ENCODE results near the gene PHLPP2.

The PHLPP2 gene

DNA sequence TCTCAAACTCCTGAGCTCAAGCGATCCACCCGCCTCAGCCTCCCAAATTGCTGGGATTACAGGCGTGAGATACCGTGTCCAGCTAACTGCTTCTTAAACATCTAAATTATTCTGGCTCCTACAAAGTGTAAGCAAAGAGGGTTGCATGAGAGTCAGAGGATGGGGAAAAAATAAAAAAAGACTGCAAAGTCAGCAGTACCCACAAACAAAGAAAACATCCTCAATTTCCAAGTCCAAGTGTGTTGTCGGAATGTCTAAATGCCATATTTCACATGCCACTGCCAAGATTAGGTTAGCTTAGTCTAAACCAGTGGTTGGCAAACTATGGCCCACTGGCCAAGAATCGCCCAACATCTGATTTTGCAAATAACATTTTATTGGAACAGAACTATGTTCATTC is 13.0 kb upstream of the PHLPP2 start:
- Histone ChIP-seq H3K4me2 (ENCODE audit: low read length) (no peak overlapping the region), H3K27me3 (ENCODE audit: insufficient read depth, low read length) (no peaks in the 10 kb centered on the region)

DNA sequence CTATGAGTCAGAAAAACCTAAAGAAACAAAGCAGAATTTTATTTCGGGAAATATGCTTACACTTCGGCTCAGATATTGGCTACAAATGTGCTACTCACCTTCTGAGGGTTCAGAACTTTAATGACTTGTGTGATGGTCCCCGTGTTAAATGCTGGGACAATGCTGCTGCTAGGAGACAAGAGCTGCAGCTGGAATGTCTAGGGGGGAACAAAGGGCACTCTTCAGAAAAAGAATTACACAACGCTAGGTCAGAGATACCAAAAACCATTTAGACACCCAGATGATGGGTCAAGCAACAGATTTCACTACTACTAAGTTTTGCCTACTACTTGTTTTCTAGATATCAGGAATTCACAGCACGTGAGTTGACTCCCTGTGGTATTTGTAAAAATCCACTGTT is 10.0 kb upstream of the PHLPP2 start:
- Histone ChIP-seq H3K27ac (ENCODE audit: low read depth, low read length, poor library complexity, severe bottlenecking) (no peak overlapping the region), H2AFZ (ENCODE audit: low read length) (no peak overlapping the region), H3K79me2 (ENCODE audit: insufficient read depth, low read length) (no peaks in the 10 kb centered on the region), H3K27me3 (ENCODE audit: insufficient read depth, low read length) (no peaks in the 10 kb centered on the region), H4K20me1 (ENCODE audit: insufficient read depth, low read length) (no peaks in the 10 kb centered on the region), H3K9me3 (ENCODE audit: low read length) (no peaks in the 10 kb centered on the region), H3K4me2 (ENCODE audit: low read length) (no peak overlapping the region), H3K36me3 (ENCODE audit: insufficient read depth, low read length) (peaks cover 80% of the 10 kb centered on the region), H3K4me3 (ENCODE audit: low read depth, low read length, poor library complexity, severe bottlenecking) (no peak overlapping the region), H3K9ac (ENCODE audit: low read length) (no peak overlapping the region), H3K4me1 (ENCODE audit: insufficient read depth, low read length, severe bottlenecking) (no peaks in the 10 kb centered on the region), H3F3A (ENCODE audit: insufficient read depth, low read length) (no peaks in the 10 kb centered on the region), H3K9me2 (ENCODE audit: low read depth, low read length) (no peaks in the 10 kb centered on the region)
- TF ChIP-seq EZH2 (IDR thresholded peaks at IDR 0.05; ENCODE audit: borderline replicate concordance, low read length): no peak
- TF ChIP-seq, protein P1, sequence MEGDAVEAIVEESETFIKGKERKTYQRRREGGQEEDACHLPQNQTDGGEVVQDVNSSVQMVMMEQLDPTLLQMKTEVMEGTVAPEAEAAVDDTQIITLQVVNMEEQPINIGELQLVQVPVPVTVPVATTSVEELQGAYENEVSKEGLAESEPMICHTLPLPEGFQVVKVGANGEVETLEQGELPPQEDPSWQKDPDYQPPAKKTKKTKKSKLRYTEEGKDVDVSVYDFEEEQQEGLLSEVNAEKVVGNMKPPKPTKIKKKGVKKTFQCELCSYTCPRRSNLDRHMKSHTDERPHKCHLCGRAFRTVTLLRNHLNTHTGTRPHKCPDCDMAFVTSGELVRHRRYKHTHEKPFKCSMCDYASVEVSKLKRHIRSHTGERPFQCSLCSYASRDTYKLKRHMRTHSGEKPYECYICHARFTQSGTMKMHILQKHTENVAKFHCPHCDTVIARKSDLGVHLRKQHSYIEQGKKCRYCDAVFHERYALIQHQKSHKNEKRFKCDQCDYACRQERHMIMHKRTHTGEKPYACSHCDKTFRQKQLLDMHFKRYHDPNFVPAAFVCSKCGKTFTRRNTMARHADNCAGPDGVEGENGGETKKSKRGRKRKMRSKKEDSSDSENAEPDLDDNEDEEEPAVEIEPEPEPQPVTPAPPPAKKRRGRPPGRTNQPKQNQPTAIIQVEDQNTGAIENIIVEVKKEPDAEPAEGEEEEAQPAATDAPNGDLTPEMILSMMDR (IDR thresholded peaks at IDR 0.05; ENCODE audit: low read length): no peak

More for the DNA sequence above, 13.0 kb upstream of the PHLPP2 start:
- Histone ChIP-seq H3F3A (ENCODE audit: insufficient read depth, low read length) (no peaks in the 10 kb centered on the region), H3K4me1 (ENCODE audit: insufficient read depth, low read length, severe bottlenecking) (no peaks in the 10 kb centered on the region), H3K9me2 (ENCODE audit: low read depth, low read length) (no peaks in the 10 kb centered on the region), H3K9me3 (ENCODE audit: low read length) (no peaks in the 10 kb centered on the region), H3K27ac (ENCODE audit: low read depth, low read length, poor library complexity, severe bottlenecking) (no peak overlapping the region), H3K9ac (ENCODE audit: low read length) (no peak overlapping the region), H2AFZ (ENCODE audit: low read length) (no peak overlapping the region), H3K79me2 (ENCODE audit: insufficient read depth, low read length) (no peaks in the 10 kb centered on the region), H4K20me1 (ENCODE audit: insufficient read depth, low read length) (no peaks in the 10 kb centered on the region), H3K4me3 (ENCODE audit: low read depth, low read length, poor library complexity, severe bottlenecking) (no peak overlapping the region), H3K36me3 (ENCODE audit: insufficient read depth, low read length) (peaks cover 75% of the 10 kb centered on the region)
- TF ChIP-seq, protein P1 (IDR thresholded peaks at IDR 0.05; ENCODE audit: low read length): no peak
- TF ChIP-seq EZH2 (IDR thresholded peaks at IDR 0.05; ENCODE audit: borderline replicate concordance, low read length): no peak

DNA sequence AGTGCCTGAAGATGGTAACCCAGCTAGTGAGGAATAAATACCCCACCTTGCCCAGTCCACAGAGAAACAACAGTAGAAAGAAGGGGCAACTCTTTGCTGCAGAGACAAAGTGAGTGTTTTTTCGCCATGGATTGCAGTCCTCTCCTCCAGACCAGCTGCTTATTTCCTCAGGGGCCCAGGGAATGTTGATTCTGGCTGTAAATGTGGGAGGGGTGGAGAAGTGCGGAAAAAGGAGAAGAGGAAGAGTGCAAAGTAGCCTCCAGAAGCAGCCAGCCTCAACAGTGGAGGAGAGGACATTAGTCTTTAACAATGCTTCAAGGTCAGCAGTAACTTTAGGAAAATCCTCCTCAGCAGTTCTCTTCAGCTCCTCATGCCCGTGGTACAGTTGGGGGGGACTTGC is 8.1 kb upstream of the PHLPP2 start:
- Histone ChIP-seq H3K36me3 (ENCODE audit: insufficient read depth, low read length) (peaks cover 61% of the 10 kb centered on the region), H3K79me2 (ENCODE audit: insufficient read depth, low read length) (no peaks in the 10 kb centered on the region), H3K4me2 (ENCODE audit: low read length) (no peak overlapping the region), H3K4me3 (ENCODE audit: low read depth, low read length, poor library complexity, severe bottlenecking) (no peak overlapping the region), H3K4me1 (ENCODE audit: insufficient read depth, low read length, severe bottlenecking) (no peaks in the 10 kb centered on the region), H3K9ac (ENCODE audit: low read length) (no peak overlapping the region), H4K20me1 (ENCODE audit: insufficient read depth, low read length) (no peaks in the 10 kb centered on the region), H3K27me3 (ENCODE audit: insufficient read depth, low read length) (no peaks in the 10 kb centered on the region), H3K9me3 (ENCODE audit: low read length) (no peaks in the 10 kb centered on the region), H3K27ac (ENCODE audit: low read depth, low read length, poor library complexity, severe bottlenecking) (no peak overlapping the region), H2AFZ (ENCODE audit: low read length) (no peak overlapping the region), H3K9me2 (ENCODE audit: low read depth, low read length) (no peaks in the 10 kb centered on the region), H3F3A (ENCODE audit: insufficient read depth, low read length) (no peaks in the 10 kb centered on the region)
- TF ChIP-seq, protein P1 (IDR thresholded peaks at IDR 0.05; ENCODE audit: low read length): no peak
- TF ChIP-seq EZH2 (IDR thresholded peaks at IDR 0.05; ENCODE audit: borderline replicate concordance, low read length): no peak

Data from OCI-LY1 (cell line).